T47D (cell line): ENCODE measurements around the gene TNP1.

Experiments
- DNase-seq, 2 experiments: peaks; one replicate each; pipeline versions ENCODE4 v3.0.0 to v3.0.0-alpha.2; 2011 to 2012; ENCODE audit warnings: low read depth in 1 of 2, low spot score in 1 of 2
- JUND ChIP-seq: IDR thresholded peaks from 2 replicates; pipeline ENCODE4 v1.6.1; 2012; ENCODE audit warnings: low read depth
- in situ Hi-C: cut with HindIII; loops from 2 replicates; pipeline ENCODE4 v1.10.0; 2016; ENCODE audit warnings: low sequenced_read_pairs, low pct_unique_long_range_greater_than_20kb

Gene TNP1

DNA sequence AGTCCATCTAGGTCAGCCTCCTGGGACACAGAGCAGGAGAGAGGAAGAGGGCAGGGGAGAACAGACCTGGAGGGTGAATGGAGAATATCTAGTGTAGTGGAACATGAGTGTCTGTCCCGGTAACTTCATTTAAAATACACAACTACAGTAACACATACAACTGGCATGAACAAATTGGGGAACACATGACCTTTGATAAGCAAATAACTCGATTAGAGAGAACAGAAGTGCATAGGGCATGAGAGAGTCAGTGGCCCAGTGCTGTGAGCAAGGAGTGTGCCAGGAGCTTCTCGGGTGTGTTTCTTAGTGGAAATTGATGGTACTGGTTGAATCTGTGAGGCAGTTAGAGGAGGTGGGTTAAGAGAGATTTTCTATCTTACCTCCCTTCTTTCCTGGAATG, 40.8 kb downstream of the TNP1 start:
- no peak for DNase-seq
- in situ Hi-C loops: no loop called here
- no peak for TF ChIP-seq JUND

DNA sequence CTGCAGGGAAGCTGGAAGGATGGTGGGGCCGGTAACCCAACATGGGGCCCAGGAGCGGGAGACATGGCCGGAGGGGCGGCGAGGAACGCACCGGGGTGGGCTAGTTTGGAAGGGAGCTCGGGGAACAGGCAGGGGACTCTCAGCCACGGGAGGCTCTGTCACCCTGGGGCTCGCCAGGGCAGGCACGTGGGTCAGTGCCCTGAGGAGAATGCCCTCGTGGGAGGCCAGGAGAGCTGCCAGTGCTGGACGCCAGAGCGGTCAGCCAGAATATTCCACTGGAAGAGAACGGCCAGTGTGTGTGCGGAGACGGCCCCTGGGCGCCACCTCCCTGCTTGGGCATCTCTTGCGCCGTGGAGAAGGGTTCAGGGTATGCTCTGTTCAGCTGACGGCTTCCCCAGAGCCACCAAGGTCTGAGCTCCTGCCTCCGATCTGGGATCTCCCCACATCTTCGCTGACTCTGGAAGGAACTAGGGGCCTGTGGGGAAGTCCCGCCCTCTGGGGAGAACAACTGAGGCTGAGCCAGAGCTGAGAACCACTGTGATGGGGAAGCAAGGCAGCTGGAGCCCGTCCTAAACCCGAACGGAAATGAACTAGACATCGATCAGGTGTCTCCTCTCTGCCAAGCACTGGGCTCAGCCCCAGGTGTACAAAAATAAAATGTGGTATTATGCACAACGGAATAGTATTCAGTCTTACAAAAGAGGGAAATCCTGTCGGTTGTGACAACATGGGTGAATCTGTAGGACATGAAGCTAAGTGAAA, 49.3 kb downstream of the TNP1 start:
- TF ChIP-seq JUND: no peak
- in situ Hi-C loops: no loop called here
- DNase-seq: no peak
